WTC11 (cell line): Measurements from ENCODE around the gene SLC22A8. TPM values are rescaled to one million over a fixed set of nuclear protein-coding genes. Genes with fewer than 3 reads are reported as not detected.

Experiments used
- ATAC-seq: fragments of 200-7000 bp; cut with Tn5 transposase; 2 replicates; pipeline ENCODE4 v1.10.0; 2021; ENCODE audit warnings: mild to moderate bottlenecking, moderate library complexity
- CTCF ChIA-PET: fragments of 300-600 bp; sonication (Branson Sonifier 250); formaldehyde crosslinking; loops from one replicate; lab custom pipeline; 2021; ENCODE audit warnings: antibody characterized with exemption; lab: Charles Lee
- POLR2A ChIA-PET: fragments of 350-600 bp; sonication (Branson Sonifier 250); formaldehyde crosslinking; loops from one replicate; lab custom pipeline; 2021; ENCODE audit warnings: antibody characterized with exemption; lab: Charles Lee
- DNase-seq: peaks from one replicate; pipeline ENCODE4 v3.0.0; 2021; ENCODE audit warnings: low spot score
- H3K27ac Mint-ChIP-seq: 2 replicates; pipeline ENCODE4 v1.8.0; 2021; ENCODE audit warnings: mixed read lengths
- H3K27me3 Mint-ChIP-seq: 2 replicates; pipeline ENCODE4 v1.8.0; 2021; ENCODE audit warnings: low read depth, mild to moderate bottlenecking, moderate library complexity, mixed read lengths
- H3K36me3 Mint-ChIP-seq: 2 replicates; pipeline ENCODE4 v1.8.0; 2021; ENCODE audit warnings: mixed read lengths
- H3K4me1 Mint-ChIP-seq: 2 replicates; pipeline ENCODE4 v1.8.0; 2022; ENCODE audit warnings: mixed read lengths
- H3K4me3 Mint-ChIP-seq: 2 replicates; pipeline ENCODE4 v1.8.0; 2021; ENCODE audit warnings: mild to moderate bottlenecking, moderate library complexity, mixed read lengths
- H3K9me3 Mint-ChIP-seq: 2 replicates; pipeline ENCODE4 v1.8.0; 2021; ENCODE audit warnings: mixed read lengths
- AFF4 ChIP-seq: sonication (generic); formaldehyde crosslinking; IDR thresholded peaks from 2 replicates; pipeline ENCODE4 v1.8.1; 2023; ENCODE audit warnings: mild to moderate bottlenecking, missing genetic modification reagents, borderline replicate concordance
- CREM ChIP-seq: sonication (generic); formaldehyde crosslinking; IDR thresholded peaks from 2 replicates; pipeline ENCODE4 v1.8.1; 2022; ENCODE audit warnings: mild to moderate bottlenecking, missing genetic modification reagents, moderate library complexity
- IRF1 ChIP-seq: sonication (generic); formaldehyde crosslinking; IDR thresholded peaks from 2 replicates; pipeline ENCODE4 v1.8.0; 2023; ENCODE audit warnings: missing genetic modification reagents
- SOX15 ChIP-seq: fragments of 250-450 bp; sonication (Bioruptor Pico); IDR thresholded peaks from 2 replicates; pipeline ENCODE4 v1.9.0; 2021; ENCODE audit warnings: mild to moderate bottlenecking
- STAT6 ChIP-seq: sonication (generic); formaldehyde crosslinking; conservative IDR thresholded peaks from 2 replicates; pipeline ENCODE4 v1.8.1; 2023; ENCODE audit warnings: mild to moderate bottlenecking, low read depth, missing genetic modification reagents, moderate library complexity
- USF1 ChIP-seq: sonication (generic); formaldehyde crosslinking; IDR thresholded peaks from 2 replicates; pipeline ENCODE4 v1.8.0; 2022; ENCODE audit warnings: mild to moderate bottlenecking, missing genetic modification reagents
- ZNF317 ChIP-seq: sonication (generic); formaldehyde crosslinking; IDR thresholded peaks from 2 replicates; pipeline ENCODE4 v1.8.1; 2023; ENCODE audit warnings: low read depth, mild to moderate bottlenecking, moderate library complexity, missing genetic modification reagents, borderline replicate concordance
- ZNF425 ChIP-seq: fragments of 250-450 bp; sonication (Bioruptor Pico); conservative IDR thresholded peaks from 2 replicates; pipeline ENCODE4 v1.9.0; 2021; ENCODE audit warnings: mild to moderate bottlenecking
- ZNF532 ChIP-seq: fragments of 250-450 bp; sonication (Bioruptor Pico); IDR thresholded peaks from 2 replicates; pipeline ENCODE4 v1.9.0; 2021; ENCODE audit warnings: mild to moderate bottlenecking, borderline replicate concordance
- total RNA-seq: library from RNA; stranded (reverse); gene quantifications from 3 replicates; pipeline ENCODE4 v1.2.3, GENCODE V29; 2021

Gene SLC22A8
- total RNA-seq, 1 experiment from 2014 or later = not detected

- TF ChIP-seq STAT6 (CRISPR knock-in tag) = no peak
- TF ChIP-seq, all 79 proteins: peak for 0
Measured at GRCh38 chr11:62961017-62961570, 54.5 kb downstream of the SLC22A8 start (continued).

- H3K4me3 Mint-ChIP-seq = no peak overlapping the region
- ATAC-seq = no peak
- peaks cover 8% of the 10 kb centered on the region for H3K4me1 Mint-ChIP-seq
- no peaks in the 10 kb centered on the region for H3K9me3 Mint-ChIP-seq
- no peaks in the 10 kb centered on the region for H3K36me3 Mint-ChIP-seq
- H3K27me3 Mint-ChIP-seq = no peaks in the 10 kb centered on the region; the same call in none of the 2 replicates
- DNase-seq = no peak
- POLR2A ChIA-PET = no interaction called here
- TF ChIP-seq ZNF532 (CRISPR knock-in tag) (no peak), SOX15 (CRISPR knock-in tag) (no peak), CREM (CRISPR knock-in tag) (no peak), IRF1 (CRISPR knock-in tag) (no peak), ZNF425 (CRISPR knock-in tag) (no peak)
- CTCF ChIA-PET = interaction anchor here (0.6 to 3.7 kb wide), 4 partner anchors 16 to 76 kb away, joined by 3 to 19 read pairs (median 8); no protein-coding TSS in a partner anchor
- H3K27ac Mint-ChIP-seq = no peak overlapping the region
Measured at GRCh38 chr11:62959422-62959980, 56.1 kb downstream of the SLC22A8 start.

GRCh38 chr11:62958547-62959421 is 56.9 kb downstream of the SLC22A8 start:
- Mint-ChIP-seq H3K27me3 (no peaks in the 10 kb centered on the region; the same call in none of the 2 replicates), H3K4me3 (no peak overlapping the region), H3K27ac (no peak overlapping the region), H3K4me1 (peaks cover 8% of the 10 kb centered on the region), H3K9me3 (no peaks in the 10 kb centered on the region), H3K36me3 (no peaks in the 10 kb centered on the region)
- no peak for ATAC-seq
- no peak for DNase-seq
- CTCF ChIA-PET = interaction anchor here (3.6 to 3.7 kb wide), 2 partner anchors 16 to 53 kb away, joined by 13 to 19 read pairs; no protein-coding TSS in a partner anchor
- POLR2A ChIA-PET = no interaction called here
- TF ChIP-seq ZNF317 (CRISPR knock-in tag) (no peak), AFF4 (CRISPR knock-in tag) (no peak), USF1 (CRISPR knock-in tag) (no peak)
